CD14-positive monocyte (primary cell): ENCODE measurements around the gene PRKN. TPM values are rescaled to one million over a fixed set of nuclear protein-coding genes. Genes with fewer than 3 reads are reported as not detected.

Source experiments
- DNase-seq, 3 donors: peaks; one replicate each; pipeline ENCODE4 v3.0.0-alpha.2; 2011 to 2022
- H2AFZ ChIP-seq: 2 replicates; pipeline ENCODE4 v1.6.0; 2012; ENCODE audit warnings: mild to moderate bottlenecking, low read depth, low read length, inconsistent platforms; ENCODE audit not compliant: insufficient read depth, poor library complexity, severe bottlenecking
- H3K27ac ChIP-seq, 2 donors: 1 replicate in 1 of 2; 2 replicates in 1 of 2; pipeline ENCODE4 v1.5.1; 2012 to 2013; ENCODE audit warnings: low read length in 2 of 2, control low read depth in 1 of 2, inconsistent platforms in 1 of 2, low read depth in 1 of 2, mild to moderate bottlenecking in 1 of 2
- H3K27me3 ChIP-seq, 2 donors: one replicate each; pipeline versions ENCODE4 v1.6.0 to v1.6.1; 2011 to 2013; ENCODE audit warnings: low read length in 2 of 2; ENCODE audit not compliant: control insufficient read depth in 2 of 2, insufficient read depth in 2 of 2
- H3K36me3 ChIP-seq, 2 donors: replicated peaks in 1 of 2; 1 replicate in 1 of 2; 2 replicates in 1 of 2; pipeline versions ENCODE4 v1.5.1 to v1.6.1; 2012 to 2013; ENCODE audit warnings: low read length in 2 of 2, control low read depth in 1 of 2, inconsistent platforms in 1 of 2, mild to moderate bottlenecking in 1 of 2; ENCODE audit not compliant: insufficient read depth in 2 of 2, control insufficient read depth in 1 of 2
- H3K4me1 ChIP-seq, 2 donors: 1 replicate in 1 of 2; 2 replicates in 1 of 2; pipeline versions ENCODE4 v1.5.1 to v1.6.1; 2012 to 2013; ENCODE audit warnings: low read length in 2 of 2, control low read depth in 1 of 2, inconsistent platforms in 1 of 2, mild to moderate bottlenecking in 1 of 2, moderate library complexity in 1 of 2; ENCODE audit not compliant: insufficient read depth in 2 of 2, control insufficient read depth in 1 of 2
- H3K4me2 ChIP-seq: replicated peaks from 2 replicates; pipeline ENCODE3; 2012; ENCODE audit warnings: low read length, moderate library complexity, mild to moderate bottlenecking; ENCODE audit not compliant: poor library complexity, severe bottlenecking; ENCODE audit errors: extremely low read depth
- H3K4me3 ChIP-seq, 3 experiments: fragments of 200-600 bp in 1 of 3; sonication (generic) in 1 of 3; replicated peaks in 1 of 3; 1 replicate in 2 of 3; 2 replicates in 1 of 3; pipeline ENCODE4 v1.5.1; 2011 to 2013; ENCODE audit warnings: low read length in 3 of 3, mild to moderate bottlenecking in 3 of 3, control low read depth in 2 of 3, low read depth in 2 of 3, inconsistent platforms in 1 of 3, moderate library complexity in 1 of 3
- H3K79me2 ChIP-seq: 2 replicates; pipeline ENCODE4 v1.6.0; 2012; ENCODE audit warnings: mild to moderate bottlenecking, control low read depth, inconsistent platforms, low read length, moderate library complexity; ENCODE audit not compliant: insufficient read depth
- H3K9ac ChIP-seq: 2 replicates; pipeline ENCODE4 v1.6.0; 2017; ENCODE audit warnings: low read length, mild to moderate bottlenecking; ENCODE audit not compliant: insufficient read depth, poor library complexity, severe bottlenecking
- H3K9me3 ChIP-seq, 2 donors: replicated peaks in 1 of 2; 1 replicate in 1 of 2; 2 replicates in 1 of 2; pipeline versions ENCODE4 v1.5.1 to v1.6.1; 2012 to 2013; ENCODE audit warnings: low read length in 2 of 2, control low read depth in 1 of 2; ENCODE audit not compliant: control insufficient read depth in 1 of 2, insufficient read depth in 1 of 2
- H4K20me1 ChIP-seq: 2 replicates; pipeline ENCODE4 v1.6.0; 2012; ENCODE audit warnings: mild to moderate bottlenecking, low read length, control low read depth, moderate library complexity; ENCODE audit not compliant: insufficient read depth
- H3K27ac Mint-ChIP-seq, 7 donors: one replicate each; pipeline ENCODE4 v1.8.0; 2020; ENCODE audit warnings: mild to moderate bottlenecking in 7 of 7, mixed read lengths in 7 of 7, moderate library complexity in 6 of 7, inconsistent platforms in 2 of 7
- H3K27me3 Mint-ChIP-seq, 3 donors: one replicate each; pipeline ENCODE4 v1.8.0; 2021 to 2022; ENCODE audit warnings: low read depth in 3 of 3, mild to moderate bottlenecking in 3 of 3, mixed read lengths in 3 of 3, moderate library complexity in 3 of 3, inconsistent platforms in 1 of 3
- H3K36me3 Mint-ChIP-seq, 2 donors: one replicate each; pipeline ENCODE4 v1.8.0; 2020; ENCODE audit warnings: mixed read lengths in 2 of 2, inconsistent platforms in 1 of 2, mild to moderate bottlenecking in 1 of 2
- H3K4me1 Mint-ChIP-seq: one replicate; pipeline ENCODE4 v1.8.0; 2020; ENCODE audit warnings: mild to moderate bottlenecking, mixed read lengths
- H3K4me3 Mint-ChIP-seq, 2 donors: one replicate each; pipeline ENCODE4 v1.8.0; 2020; ENCODE audit warnings: mild to moderate bottlenecking in 2 of 2, mixed read lengths in 2 of 2, moderate library complexity in 1 of 2
- H3K9me3 Mint-ChIP-seq, 7 donors: one replicate each; pipeline ENCODE4 v1.8.0; 2020 to 2022; ENCODE audit warnings: mixed read lengths in 7 of 7, mild to moderate bottlenecking in 6 of 7, moderate library complexity in 6 of 7, inconsistent platforms in 2 of 7
- WGBS: methylation state at CpG from one replicate; pipeline ENCODE4 v1.1.5; 2013; ENCODE audit warnings: missing lambda C conversion rate; ENCODE audit not compliant: insufficient coverage; 5-methylcytosine and 5-hydroxymethylcytosine counted together
- intact Hi-C, 2 donors: fragments of 100-400 bp; cut with micrococcal nuclease; formaldehyde crosslinking; loops; one replicate each; pipeline versions ENCODE4 v1.15.0 to v1.15.1; 2023
- polyA plus RNA-seq, 3 donors: library from polyadenylated mRNA; depleted of rRNA in 1 of 3; unstranded in 2 of 3; stranded (reverse) in 1 of 3; fragments of 300-500 nt in 2 of 3; fragments of >200 nt in 1 of 3; fragmentation: Illumina TruSeq in 2 of 3; gene quantifications; 1 replicate in 2 of 3; 2 replicates in 1 of 3; pipeline ENCODE4 v1.2.3, GENCODE V29; 2012 to 2021
- TF ChIP-seq, protein P1 (sequence below): fragments of 200-600 bp; IDR thresholded peaks from one replicate; pipeline ENCODE4 v1.8.0; 2022; ENCODE audit warnings: antibody characterized with exemption, mild to moderate bottlenecking

The PRKN gene
- polyA plus RNA-seq, 3 donors, result 0.19 to 0.21 TPM; not detected in 1

DNA sequence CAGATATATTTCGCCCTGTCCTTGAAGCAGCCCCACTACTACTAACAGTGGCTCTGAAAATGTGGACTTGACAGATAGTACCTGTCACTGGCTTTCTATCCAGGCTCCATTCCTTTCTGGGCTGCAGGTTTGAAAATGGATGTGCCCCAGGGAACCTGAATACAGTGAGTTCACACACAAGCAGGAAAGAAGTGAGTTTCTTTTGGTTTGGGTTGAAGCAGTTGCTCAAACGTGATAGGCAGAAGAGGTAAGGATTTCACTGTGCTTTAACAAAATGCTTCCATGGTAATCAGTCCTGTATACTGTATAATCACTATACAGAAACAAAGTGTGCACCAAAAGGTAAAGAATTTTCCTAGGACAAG, 382.9 kb downstream of the PRKN start:
- WGBS, result no CpG with 5 or more reads among the region's 2 CpGs

DNA sequence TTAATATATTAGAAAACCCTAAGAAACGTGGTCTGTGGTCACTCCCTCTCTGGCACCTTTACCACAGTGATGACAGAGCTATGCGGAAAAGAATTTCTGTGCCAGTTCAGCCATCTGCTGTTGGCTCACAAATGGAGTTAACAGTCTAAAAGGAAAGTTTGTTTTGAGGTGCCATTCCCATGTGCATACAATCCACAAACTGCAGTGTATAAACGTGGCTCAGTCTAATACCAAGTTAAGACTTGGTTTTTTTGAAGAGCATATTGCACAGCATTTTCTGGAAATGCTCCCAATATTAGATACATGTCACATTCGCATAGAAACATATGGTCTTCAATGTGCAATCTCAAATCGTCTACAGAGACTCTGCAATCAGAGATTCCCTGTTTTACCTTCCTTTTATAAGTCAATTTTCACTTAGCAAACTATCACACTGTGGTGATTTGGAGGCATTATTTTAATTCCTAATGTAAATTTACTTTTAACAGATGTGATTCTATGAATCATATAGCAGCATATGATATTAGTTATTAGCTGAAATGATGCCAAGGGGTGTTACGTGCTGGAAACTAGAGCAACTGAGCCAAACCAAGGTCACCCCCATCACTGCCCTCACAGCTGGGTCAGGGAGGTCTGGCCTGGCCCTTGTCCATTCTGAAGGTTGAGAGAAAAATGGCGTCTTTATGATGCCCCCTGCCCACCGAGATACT, 383.5 kb downstream of the PRKN start:
- intact Hi-C loops, result no loop called here
- H3K9ac ChIP-seq, result no peak overlapping the region

More for the DNA sequence above, 382.9 kb downstream of the PRKN start:
- Histone ChIP-seq H3K4me1 (no peaks in the 10 kb centered on the region), H3K9me3 (peaks cover 0 to 3% of the 10 kb centered on the region in 2 donors), H3K36me3 (no peaks in the 10 kb centered on the region), H3K27me3 (no peaks in the 10 kb centered on the region), H3K4me2 (no peak overlapping the region), H2AFZ (no peak overlapping the region), H3K27ac (no peak overlapping the region), H4K20me1 (no peaks in the 10 kb centered on the region), H3K79me2 (no peaks in the 10 kb centered on the region), H3K9ac (no peak overlapping the region), H3K4me3 (no peak overlapping the region)
- H3K4me1 Mint-ChIP-seq, result no peaks in the 10 kb centered on the region
- DNase-seq, result no peak
- intact Hi-C loops, result no loop called here
- no peaks in the 10 kb centered on the region for H3K36me3 Mint-ChIP-seq
- peaks cover 0 to 8% (median 0%) of the 10 kb centered on the region in 7 donors for H3K9me3 Mint-ChIP-seq
- H3K27ac Mint-ChIP-seq, result no peak overlapping the region
- no peak overlapping the region for H3K4me3 Mint-ChIP-seq
- peaks cover 0 to 2% (median 0%) of the 10 kb centered on the region in 3 donors for H3K27me3 Mint-ChIP-seq
- TF ChIP-seq, protein P1, sequence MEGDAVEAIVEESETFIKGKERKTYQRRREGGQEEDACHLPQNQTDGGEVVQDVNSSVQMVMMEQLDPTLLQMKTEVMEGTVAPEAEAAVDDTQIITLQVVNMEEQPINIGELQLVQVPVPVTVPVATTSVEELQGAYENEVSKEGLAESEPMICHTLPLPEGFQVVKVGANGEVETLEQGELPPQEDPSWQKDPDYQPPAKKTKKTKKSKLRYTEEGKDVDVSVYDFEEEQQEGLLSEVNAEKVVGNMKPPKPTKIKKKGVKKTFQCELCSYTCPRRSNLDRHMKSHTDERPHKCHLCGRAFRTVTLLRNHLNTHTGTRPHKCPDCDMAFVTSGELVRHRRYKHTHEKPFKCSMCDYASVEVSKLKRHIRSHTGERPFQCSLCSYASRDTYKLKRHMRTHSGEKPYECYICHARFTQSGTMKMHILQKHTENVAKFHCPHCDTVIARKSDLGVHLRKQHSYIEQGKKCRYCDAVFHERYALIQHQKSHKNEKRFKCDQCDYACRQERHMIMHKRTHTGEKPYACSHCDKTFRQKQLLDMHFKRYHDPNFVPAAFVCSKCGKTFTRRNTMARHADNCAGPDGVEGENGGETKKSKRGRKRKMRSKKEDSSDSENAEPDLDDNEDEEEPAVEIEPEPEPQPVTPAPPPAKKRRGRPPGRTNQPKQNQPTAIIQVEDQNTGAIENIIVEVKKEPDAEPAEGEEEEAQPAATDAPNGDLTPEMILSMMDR, result no peak

More for the DNA sequence above, 383.5 kb downstream of the PRKN start:
- H3K4me3 Mint-ChIP-seq, result no peak overlapping the region
- 63% methylated on average over 2 of the region's 8 CpGs for WGBS
- no peaks in the 10 kb centered on the region for H4K20me1 ChIP-seq
- no peaks in the 10 kb centered on the region for H3K4me1 Mint-ChIP-seq
- H3K27me3 ChIP-seq, result no peaks in the 10 kb centered on the region
- no peaks in the 10 kb centered on the region for H3K4me1 ChIP-seq
- TF ChIP-seq, protein P1, result no peak
- H3K27me3 Mint-ChIP-seq, result peaks cover 0 to 2% (median 0%) of the 10 kb centered on the region in 3 donors
- H3K36me3 Mint-ChIP-seq, result no peaks in the 10 kb centered on the region
- H3K9me3 ChIP-seq, result peaks cover 0 to 3% of the 10 kb centered on the region in 2 donors
- H3K36me3 ChIP-seq, result no peaks in the 10 kb centered on the region
- H3K9me3 Mint-ChIP-seq, result peaks cover 0 to 8% (median 0%) of the 10 kb centered on the region in 7 donors
- no peak for DNase-seq
- H3K4me2 ChIP-seq, result no peak overlapping the region
- H3K27ac Mint-ChIP-seq, result no peak overlapping the region
- H3K79me2 ChIP-seq, result no peaks in the 10 kb centered on the region
- H3K4me3 ChIP-seq, result no peak overlapping the region
- no peak overlapping the region for H3K27ac ChIP-seq
- no peak overlapping the region for H2AFZ ChIP-seq
